ENCODE results near the gene UBASH3A.
A peak's percentile ranks its signal among the peaks of the same experiment; 100 is the strongest.

The UBASH3A gene

DNA sequence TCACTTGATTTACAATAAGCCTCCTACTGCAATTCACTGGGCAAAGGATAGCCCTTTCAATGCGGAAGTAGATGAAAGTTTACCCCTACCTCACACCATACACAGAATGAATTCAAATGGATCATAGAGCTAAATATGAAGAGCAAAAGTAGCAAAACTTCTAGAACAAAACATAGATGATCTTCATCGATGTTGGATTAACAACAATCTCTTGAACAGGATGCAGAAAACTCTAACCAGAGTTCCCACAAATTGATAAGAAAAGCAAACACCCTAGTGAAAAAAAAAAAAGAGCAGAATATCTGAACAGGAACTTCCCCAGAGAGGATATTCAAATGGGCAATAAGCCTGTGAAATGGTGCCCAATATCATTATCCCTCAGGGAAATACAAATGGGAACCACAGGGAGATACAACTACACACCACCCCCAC lies 1.9 kb upstream of the UBASH3A start:
- no peak overlapping the region for H3K27ac ChIP-seq (replicated peaks; ENCODE audit: low read length)

DNA sequence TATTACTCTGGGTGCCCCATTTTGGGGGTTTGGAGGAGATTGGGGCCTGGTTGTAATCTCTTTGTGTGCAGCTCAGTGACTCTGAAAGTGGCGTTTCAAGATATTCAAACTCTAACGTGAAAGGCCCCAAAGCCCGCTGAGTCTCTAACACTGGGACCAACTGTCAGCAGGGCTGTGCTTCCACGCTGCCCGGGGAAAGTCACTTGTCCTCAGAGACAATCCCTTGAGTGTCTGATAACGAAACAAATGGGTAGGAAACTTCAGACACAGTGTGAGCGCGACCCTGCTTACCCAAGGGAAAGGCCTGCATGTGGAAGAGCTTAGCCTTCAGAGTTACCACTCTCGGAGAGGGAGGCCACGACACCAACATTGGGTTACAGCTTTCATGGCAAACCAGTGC lies 837 bp downstream of the UBASH3A start:
- Histone ChIP-seq H3K27ac (replicated peaks; ENCODE audit: low read length) (no peak overlapping the region), H4K8ac (ENCODE audit: low read depth, low read length) (no peak overlapping the region), H3K18ac (ENCODE audit: low read length) (no peak overlapping the region), H3K9ac (ENCODE audit: low read depth, low read length, poor library complexity) (no peak overlapping the region), H2BK120ac (ENCODE audit: low read depth, low read length) (no peak overlapping the region), H4K91ac (ENCODE audit: low read depth, low read length, poor library complexity) (no peak overlapping the region), H2AK5ac (ENCODE audit: low read depth, low read length) (no peak overlapping the region), H3K14ac (ENCODE audit: low read length) (no peak overlapping the region), H3K4ac (ENCODE audit: low read length) (no peak overlapping the region), H2BK5ac (ENCODE audit: low read length) (no peak overlapping the region), H3K79me1 (ENCODE audit: low read depth, low read length) (peaks cover 3% of the 10 kb centered on the region), H3K4me2 (ENCODE audit: insufficient read depth, low read length, poor library complexity, severe bottlenecking) (no peak overlapping the region), H3K4me1 (ENCODE audit: control insufficient read depth in 2 of 2, insufficient read depth in 1 of 2, low read depth in 1 of 2, low read length in 2 of 2) (peaks cover 0 to 6% of the 10 kb centered on the region in 2 donors), H3K9me3 (replicated peaks in 1 of 2; ENCODE audit: control insufficient read depth in 2 of 2, insufficient read depth in 1 of 2, low read depth in 1 of 2, low read length in 2 of 2) (peaks cover 0 to 2% of the 10 kb centered on the region in 2 donors), H3K27me3 (ENCODE audit: control insufficient read depth in 3 of 3, insufficient read depth in 3 of 3, low read depth in 1 of 3, low read length in 3 of 3) (peaks cover 0 to 8% (median 0%) of the 10 kb centered on the region in 3 experiments), H3K4me3 (ENCODE audit: low read length in 2 of 2) (no peak overlapping the region), H2BK12ac (ENCODE audit: low read length) (no peak overlapping the region), H2AFZ (ENCODE audit: low read length) (no peak overlapping the region), H2BK15ac (ENCODE audit: low read length) (no peak overlapping the region), H3K36me3 (replicated peaks in 1 of 2; ENCODE audit: control insufficient read depth in 2 of 2, insufficient read depth in 2 of 2, low read length in 2 of 2) (no peaks in the 10 kb centered on the region), H3K23ac (ENCODE audit: low read depth, low read length, poor library complexity) (no peak overlapping the region)
- WGBS, 2 donors (ENCODE audit: extremely low coverage in 2 of 2, insufficient read length in 2 of 2, insufficient replicate concordance in 1 of 2) = no CpG with 5 or more reads among the region's 10 CpGs
- no peak for DNase-seq (ENCODE audit: low spot score)

More for the DNA sequence above, 1.9 kb upstream of the UBASH3A start:
- H3K4me1 ChIP-seq (ENCODE audit: control insufficient read depth in 2 of 2, insufficient read depth in 1 of 2, low read depth in 1 of 2, low read length in 2 of 2) = peaks cover 0 to 6% of the 10 kb centered on the region in 2 donors
- H3K9ac ChIP-seq (ENCODE audit: low read depth, low read length, poor library complexity) = no peak overlapping the region
- H3K27me3 ChIP-seq (ENCODE audit: control insufficient read depth in 3 of 3, insufficient read depth in 3 of 3, low read depth in 1 of 3, low read length in 3 of 3) = peaks cover 0 to 3% (median 0%) of the 10 kb centered on the region in 3 experiments
- no peak overlapping the region for H4K91ac ChIP-seq (ENCODE audit: low read depth, low read length, poor library complexity)
- no peak overlapping the region for H3K18ac ChIP-seq (ENCODE audit: low read length)
- peaks cover 3% of the 10 kb centered on the region for H3K79me1 ChIP-seq (ENCODE audit: low read depth, low read length)
- no peak overlapping the region for H2AFZ ChIP-seq (ENCODE audit: low read length)
- H3K4me2 ChIP-seq (ENCODE audit: insufficient read depth, low read length, poor library complexity, severe bottlenecking) = no peak overlapping the region
- H2BK12ac ChIP-seq (ENCODE audit: low read length) = no peak overlapping the region
- no peak overlapping the region for H3K4ac ChIP-seq (ENCODE audit: low read length)
- H2AK5ac ChIP-seq (ENCODE audit: low read depth, low read length) = no peak overlapping the region
- no peak overlapping the region for H3K14ac ChIP-seq (ENCODE audit: low read length)
- H3K23ac ChIP-seq (ENCODE audit: low read depth, low read length, poor library complexity) = no peak overlapping the region
- no peak overlapping the region for H4K8ac ChIP-seq (ENCODE audit: low read depth, low read length)
- H2BK5ac ChIP-seq (ENCODE audit: low read length) = no peak overlapping the region
- DNase-seq (ENCODE audit: low spot score) = no peak
- no peak overlapping the region for H2BK120ac ChIP-seq (ENCODE audit: low read depth, low read length)
- H2BK15ac ChIP-seq (ENCODE audit: low read length) = no peak overlapping the region
- H3K36me3 ChIP-seq (replicated peaks in 1 of 2; ENCODE audit: control insufficient read depth in 2 of 2, insufficient read depth in 2 of 2, low read length in 2 of 2) = no peaks in the 10 kb centered on the region
- no CpG with 5 or more reads among the region's 2 CpGs for WGBS, 2 donors (ENCODE audit: extremely low coverage in 2 of 2, insufficient read length in 2 of 2, insufficient replicate concordance in 1 of 2)
- H3K9me3 ChIP-seq (replicated peaks in 1 of 2; ENCODE audit: control insufficient read depth in 2 of 2, insufficient read depth in 1 of 2, low read depth in 1 of 2, low read length in 2 of 2) = peaks cover 0 to 2% of the 10 kb centered on the region in 2 donors
- no peak overlapping the region for H3K4me3 ChIP-seq (ENCODE audit: low read length in 2 of 2)

DNA sequence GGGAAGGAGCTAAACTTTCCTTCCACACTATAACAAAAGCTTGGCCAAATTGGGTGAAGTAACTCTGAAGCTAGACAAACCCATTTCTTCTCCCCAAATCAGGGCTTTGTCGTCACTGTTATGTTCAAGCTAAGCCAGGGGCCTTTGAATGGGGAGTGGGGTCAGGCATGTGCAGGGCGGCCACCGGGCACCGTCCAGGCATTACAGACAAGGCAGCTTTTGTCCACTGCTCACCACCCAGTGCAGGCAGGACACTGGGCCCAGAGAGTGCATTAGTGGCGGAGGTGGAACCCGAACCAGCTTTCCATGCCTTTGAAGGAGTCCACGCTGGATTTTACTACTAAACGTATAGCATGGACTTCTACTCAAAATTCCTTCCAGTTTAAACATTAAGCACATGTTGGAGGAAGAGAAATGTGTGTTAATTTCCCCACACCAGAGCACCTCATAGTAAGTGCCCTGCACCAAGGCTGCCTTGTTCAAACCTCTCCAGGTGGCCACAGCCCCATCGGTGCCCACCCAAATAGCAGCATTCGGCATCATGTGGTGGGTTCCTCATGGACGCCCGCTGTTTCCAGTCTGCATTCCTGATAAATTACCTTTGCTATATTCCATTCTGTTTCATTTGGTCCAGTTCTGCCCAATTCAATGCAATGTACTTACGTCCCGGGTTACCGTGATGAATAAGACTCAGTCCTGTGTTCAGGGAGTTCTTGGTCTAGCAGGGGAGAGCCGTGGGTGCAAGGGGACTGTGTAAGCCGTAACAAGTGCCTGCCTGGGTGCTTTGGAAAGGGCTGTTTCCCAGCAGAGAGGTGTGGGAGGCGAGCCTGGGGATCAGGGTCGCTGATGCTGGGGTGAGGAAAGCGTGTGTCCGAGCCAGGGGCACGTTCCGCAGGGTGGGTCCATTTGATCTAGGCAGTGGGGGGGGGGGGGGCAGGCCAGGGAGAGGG lies 1.6 kb downstream of the UBASH3A start:
- Histone ChIP-seq H3K23ac (ENCODE audit: low read depth, low read length, poor library complexity) (peak overlapping the region; percentile 22), H3K4me2 (ENCODE audit: insufficient read depth, low read length, poor library complexity, severe bottlenecking) (no peak overlapping the region), H4K8ac (ENCODE audit: low read depth, low read length) (peak overlapping the region; percentile 23), H2BK120ac (ENCODE audit: low read depth, low read length) (no peak overlapping the region), H3K9me3 (replicated peaks in 1 of 2; ENCODE audit: control insufficient read depth in 2 of 2, insufficient read depth in 1 of 2, low read depth in 1 of 2, low read length in 2 of 2) (peaks cover 0 to 2% of the 10 kb centered on the region in 2 donors), H2AK5ac (ENCODE audit: low read depth, low read length) (peak overlapping the region; percentile 87), H3K79me1 (ENCODE audit: low read depth, low read length) (peaks cover 3% of the 10 kb centered on the region), H3K4me1 (ENCODE audit: control insufficient read depth in 2 of 2, insufficient read depth in 1 of 2, low read depth in 1 of 2, low read length in 2 of 2) (peaks cover 0 to 6% of the 10 kb centered on the region in 2 donors), H3K14ac (ENCODE audit: low read length) (no peak overlapping the region), H3K27me3 (ENCODE audit: control insufficient read depth in 3 of 3, insufficient read depth in 3 of 3, low read depth in 1 of 3, low read length in 3 of 3) (peaks cover 0 to 8% (median 0%) of the 10 kb centered on the region in 3 experiments), H3K4me3 (ENCODE audit: low read length in 2 of 2) (no peak overlapping the region), H3K27ac (replicated peaks; ENCODE audit: low read length) (no peak overlapping the region), H3K18ac (ENCODE audit: low read length) (no peak overlapping the region), H2BK12ac (ENCODE audit: low read length) (no peak overlapping the region), H2AFZ (ENCODE audit: low read length) (no peak overlapping the region), H4K91ac (ENCODE audit: low read depth, low read length, poor library complexity) (no peak overlapping the region), H3K4ac (ENCODE audit: low read length) (no peak overlapping the region), H2BK15ac (ENCODE audit: low read length) (peak overlapping the region; percentile 17), H3K36me3 (replicated peaks in 1 of 2; ENCODE audit: control insufficient read depth in 2 of 2, insufficient read depth in 2 of 2, low read length in 2 of 2) (no peaks in the 10 kb centered on the region), H2BK5ac (ENCODE audit: low read length) (no peak overlapping the region), H3K9ac (ENCODE audit: low read depth, low read length, poor library complexity) (no peak overlapping the region)
- DNase-seq (ENCODE audit: low spot score) = no peak
- WGBS, 2 donors (ENCODE audit: extremely low coverage in 2 of 2, insufficient read length in 2 of 2, insufficient replicate concordance in 1 of 2) = no CpG with 5 or more reads among the region's 23 CpGs

DNA sequence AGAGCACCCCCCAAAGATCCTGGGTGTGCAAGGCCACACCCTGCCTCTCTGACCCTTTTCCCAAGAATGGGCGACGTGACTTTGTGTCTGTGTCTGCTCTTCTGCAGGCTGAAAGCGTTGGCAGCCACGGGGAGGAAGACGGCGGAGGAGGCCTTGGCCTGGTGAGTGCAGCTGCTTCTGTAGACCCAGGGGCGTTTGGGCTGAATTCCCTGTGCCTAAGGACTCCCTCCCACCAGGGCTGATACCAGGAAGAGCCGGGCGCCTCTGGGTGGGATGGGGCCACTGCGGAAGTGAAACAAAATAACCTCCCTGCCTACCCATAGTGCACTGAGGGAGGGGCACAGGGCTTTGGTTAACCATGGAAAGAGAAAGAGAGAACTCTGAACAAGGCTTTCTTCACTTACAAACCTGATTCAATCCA lies 2.5 kb downstream of the UBASH3A start:
- H3K4me1 ChIP-seq (ENCODE audit: control insufficient read depth in 2 of 2, insufficient read depth in 1 of 2, low read depth in 1 of 2, low read length in 2 of 2) = peaks cover 0 to 6% of the 10 kb centered on the region in 2 donors
- DNase-seq (ENCODE audit: low spot score) = no peak
- peak overlapping the region; percentile 87 for H2AK5ac ChIP-seq (ENCODE audit: low read depth, low read length)
- no peak overlapping the region for H2BK5ac ChIP-seq (ENCODE audit: low read length)
- no CpG with 5 or more reads among the region's 10 CpGs for WGBS, 2 donors (ENCODE audit: extremely low coverage in 2 of 2, insufficient read length in 2 of 2, insufficient replicate concordance in 1 of 2)
- no peak overlapping the region for H3K9ac ChIP-seq (ENCODE audit: low read depth, low read length, poor library complexity)
- no peak overlapping the region for H3K14ac ChIP-seq (ENCODE audit: low read length)
- no peaks in the 10 kb centered on the region for H3K36me3 ChIP-seq (replicated peaks in 1 of 2; ENCODE audit: control insufficient read depth in 2 of 2, insufficient read depth in 2 of 2, low read length in 2 of 2)
- H3K4me2 ChIP-seq (ENCODE audit: insufficient read depth, low read length, poor library complexity, severe bottlenecking) = no peak overlapping the region
- H3K9me3 ChIP-seq (replicated peaks in 1 of 2; ENCODE audit: control insufficient read depth in 2 of 2, insufficient read depth in 1 of 2, low read depth in 1 of 2, low read length in 2 of 2) = peaks cover 0 to 3% of the 10 kb centered on the region in 2 donors
- no peak overlapping the region for H2BK15ac ChIP-seq (ENCODE audit: low read length)
- no peak overlapping the region for H3K23ac ChIP-seq (ENCODE audit: low read depth, low read length, poor library complexity)
- H3K27ac ChIP-seq (replicated peaks; ENCODE audit: low read length) = no peak overlapping the region
- no peak overlapping the region for H2AFZ ChIP-seq (ENCODE audit: low read length)
- H3K27me3 ChIP-seq (ENCODE audit: control insufficient read depth in 3 of 3, insufficient read depth in 3 of 3, low read depth in 1 of 3, low read length in 3 of 3) = peaks cover 0 to 8% (median 0%) of the 10 kb centered on the region in 3 experiments
- H4K91ac ChIP-seq (ENCODE audit: low read depth, low read length, poor library complexity) = no peak overlapping the region
- H3K18ac ChIP-seq (ENCODE audit: low read length) = no peak overlapping the region
- peaks cover 3% of the 10 kb centered on the region for H3K79me1 ChIP-seq (ENCODE audit: low read depth, low read length)
- no peak overlapping the region for H4K8ac ChIP-seq (ENCODE audit: low read depth, low read length)
- H3K4ac ChIP-seq (ENCODE audit: low read length) = no peak overlapping the region
- peak overlapping the region; percentile 37 for H2BK120ac ChIP-seq (ENCODE audit: low read depth, low read length)
- H2BK12ac ChIP-seq (ENCODE audit: low read length) = no peak overlapping the region
- no peak overlapping the region for H3K4me3 ChIP-seq (ENCODE audit: low read length in 2 of 2)
